Measurements from ENCODE around the gene SULF2. TPM values are rescaled to one million over a fixed set of nuclear protein-coding genes. Genes with fewer than 3 reads are reported as not detected.
A peak's percentile ranks its signal among the peaks of the same experiment; 100 is the strongest.

The SULF2 gene
- total RNA-seq, 1 experiment from 2014 or later: 1.9 TPM

GRCh38 chr20:47620808-47621805 is 164.2 kb downstream of the SULF2 start:
- in situ Hi-C loops (cut with HindIII; ENCODE audit: low pct_unique_long_range_greater_than_20kb, low sequenced_read_pairs): no loop called here
- DNase-seq (ENCODE audit: low read depth, low spot score): peak; percentile 53

- in situ Hi-C loops (cut with HindIII; ENCODE audit: low pct_unique_long_range_greater_than_20kb, low sequenced_read_pairs): no loop called here
- no peak for DNase-seq (ENCODE audit: low read depth, low spot score)
Measured at GRCh38 chr20:47618479-47618878, 166.8 kb downstream of the SULF2 start.

GRCh38 chr20:47614703-47615309 is 170.5 kb downstream of the SULF2 start:
- in situ Hi-C loops (cut with HindIII; ENCODE audit: low pct_unique_long_range_greater_than_20kb, low sequenced_read_pairs): no loop called here

GRCh38 chr20:47612670-47613069 is 172.6 kb downstream of the SULF2 start:
- no peak for DNase-seq (ENCODE audit: low read depth, low spot score)
- in situ Hi-C loops (cut with HindIII; ENCODE audit: low pct_unique_long_range_greater_than_20kb, low sequenced_read_pairs): no loop called here

More at GRCh38 chr20:47614703-47615309, 170.5 kb downstream of the SULF2 start:
- no peak for DNase-seq (ENCODE audit: low read depth, low spot score)

- no peak for DNase-seq (ENCODE audit: low read depth, low spot score)
Measured at GRCh38 chr20:47611785-47612184, 173.5 kb downstream of the SULF2 start.

GRCh38 chr20:47610945-47611250 is 174.4 kb downstream of the SULF2 start:
- DNase-seq (ENCODE audit: low read depth, low spot score): no peak
- in situ Hi-C loops (cut with HindIII; ENCODE audit: low pct_unique_long_range_greater_than_20kb, low sequenced_read_pairs): no loop called here

More at GRCh38 chr20:47611785-47612184, 173.5 kb downstream of the SULF2 start:
- in situ Hi-C loops (cut with HindIII; ENCODE audit: low pct_unique_long_range_greater_than_20kb, low sequenced_read_pairs): no loop called here

- no peak for DNase-seq (ENCODE audit: low read depth, low spot score)
- in situ Hi-C loops (cut with HindIII; ENCODE audit: low pct_unique_long_range_greater_than_20kb, low sequenced_read_pairs): no loop called here
Measured at GRCh38 chr20:47610247-47610944, 174.9 kb downstream of the SULF2 start.

- in situ Hi-C loops (cut with HindIII; ENCODE audit: low pct_unique_long_range_greater_than_20kb, low sequenced_read_pairs): no loop called here
- no peak for DNase-seq (ENCODE audit: low read depth, low spot score)
Measured at GRCh38 chr20:47609001-47609400, 176.3 kb downstream of the SULF2 start.

Small RNAs within 50 kb of the gene (small RNA-seq; reads per million reads assigned to genes)
- 0 reads per million in 2 experiments for gene RNU7-173P

All from SK-MEL-5 (cell line).